ENCODE data around the gene SMIM36. TPM values are rescaled to one million over a fixed set of nuclear protein-coding genes. Genes with fewer than 3 reads are reported as not detected.

Gene SMIM36
- total RNA-seq, 2 experiments from 2014 or later, result not detected

GRCh38 chr17:55421179-55421934 is 89.9 kb downstream of the SMIM36 start, which contains the start of gene MMD:
Gene MMD (minus strand): TSS chr17:55421835. CDS start chr17:55421695, 140 bp downstream.
- peak within 1 kb of the TSS; percentile 86 for H3K27ac ChIP-seq (ENCODE audit: low read depth, low read length, poor library complexity, severe bottlenecking)
- intact Hi-C loops (cut with micrococcal nuclease; ENCODE audit: unreplicated experiment), result loop anchor here (2.0 to 10.0 kb wide), 5 partner anchors 15 to 1411 kb away; partner anchors contain the start of genes C17orf67 and DGKE
- H3K9me3 ChIP-seq (ENCODE audit: low read length), result no peaks in the 10 kb centered on the region
- peak; percentile 17 for DNase-seq (ENCODE audit: low spot score)
- peaks cover 22% of the 10 kb centered on the region for H4K20me1 ChIP-seq (ENCODE audit: insufficient read depth, low read length)
- H3K9me2 ChIP-seq (ENCODE audit: insufficient read depth, low read length), result no peaks in the 10 kb centered on the region
- H3K4me1 ChIP-seq (ENCODE audit: insufficient read depth, low read length, poor library complexity, severe bottlenecking), result peaks cover 83% of the 10 kb centered on the region
- peaks cover 34% of the 10 kb centered on the region for H3K36me3 ChIP-seq (ENCODE audit: insufficient read depth, low read length)
- POLR2A ChIA-PET, result interaction anchor here (0.9 to 1.1 kb wide), 2 partner anchors 43 to 45 kb away, joined by 4 read pairs; no protein-coding TSS in a partner anchor
- H3K79me2 ChIP-seq (ENCODE audit: insufficient read depth, low read depth, low read length), result peaks cover 53% of the 10 kb centered on the region
- H2AFZ ChIP-seq (ENCODE audit: low read length), result peak within 1 kb of the TSS; percentile 14; the same call in 1 of the 2 replicates
- peak within 1 kb of the TSS; percentile 94 for H3K4me2 ChIP-seq (ENCODE audit: low read length)
- H3K4me3 ChIP-seq (ENCODE audit: low read depth, low read length, poor library complexity, severe bottlenecking), result peak within 1 kb of the TSS; percentile 99
- BruUV-seq (replicated peaks), result no TSS peak
- TF ChIP-seq EZH2phosphoT487 (IDR thresholded peaks at IDR 0.05; ENCODE audit: borderline replicate concordance, low read depth, low read length), result no peak
- TF ChIP-seq, protein P1, sequence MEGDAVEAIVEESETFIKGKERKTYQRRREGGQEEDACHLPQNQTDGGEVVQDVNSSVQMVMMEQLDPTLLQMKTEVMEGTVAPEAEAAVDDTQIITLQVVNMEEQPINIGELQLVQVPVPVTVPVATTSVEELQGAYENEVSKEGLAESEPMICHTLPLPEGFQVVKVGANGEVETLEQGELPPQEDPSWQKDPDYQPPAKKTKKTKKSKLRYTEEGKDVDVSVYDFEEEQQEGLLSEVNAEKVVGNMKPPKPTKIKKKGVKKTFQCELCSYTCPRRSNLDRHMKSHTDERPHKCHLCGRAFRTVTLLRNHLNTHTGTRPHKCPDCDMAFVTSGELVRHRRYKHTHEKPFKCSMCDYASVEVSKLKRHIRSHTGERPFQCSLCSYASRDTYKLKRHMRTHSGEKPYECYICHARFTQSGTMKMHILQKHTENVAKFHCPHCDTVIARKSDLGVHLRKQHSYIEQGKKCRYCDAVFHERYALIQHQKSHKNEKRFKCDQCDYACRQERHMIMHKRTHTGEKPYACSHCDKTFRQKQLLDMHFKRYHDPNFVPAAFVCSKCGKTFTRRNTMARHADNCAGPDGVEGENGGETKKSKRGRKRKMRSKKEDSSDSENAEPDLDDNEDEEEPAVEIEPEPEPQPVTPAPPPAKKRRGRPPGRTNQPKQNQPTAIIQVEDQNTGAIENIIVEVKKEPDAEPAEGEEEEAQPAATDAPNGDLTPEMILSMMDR (conservative IDR thresholded peaks at IDR 0.05; ENCODE audit: low read length), result no peak
- CTCF ChIA-PET (ENCODE audit: unreplicated experiment), result no interaction called here

DNA sequence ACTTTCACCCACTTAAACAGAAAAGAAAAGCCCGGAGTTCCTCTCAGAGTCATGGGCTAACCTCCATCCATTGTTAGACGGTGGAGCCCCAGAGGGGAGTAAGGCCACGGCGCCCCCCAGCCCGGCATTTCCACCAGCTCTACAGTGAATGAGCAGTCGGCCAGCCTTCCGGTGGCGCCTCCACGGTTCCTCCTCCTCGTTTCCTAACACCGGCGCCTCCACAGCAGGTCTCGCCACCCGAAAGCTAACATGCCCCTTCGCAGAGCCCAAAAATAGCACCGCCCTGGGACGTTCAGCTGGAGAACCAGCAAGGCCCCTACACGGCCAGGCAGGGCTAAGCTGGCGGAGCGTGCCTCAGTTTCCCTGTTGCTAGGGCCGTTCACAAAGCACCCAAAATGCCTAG is 90.5 kb downstream of the SMIM36 start:
- DNase-seq (ENCODE audit: low spot score), result peak; percentile 66
- intact Hi-C loops (cut with micrococcal nuclease; ENCODE audit: unreplicated experiment), result loop anchor here (1.0 to 10.0 kb wide), 6 partner anchors 16 to 1412 kb away; partner anchors contain the start of genes C17orf67 and DGKE
- POLR2A ChIA-PET, result interaction anchor here (1.1 kb wide), 1 partner anchor 43 kb away, joined by 4 read pairs; no protein-coding TSS in a partner anchor
- no peaks in the 10 kb centered on the region for H3K9me3 ChIP-seq (ENCODE audit: low read length)
- peak overlapping the region; percentile 94 for H3K4me2 ChIP-seq (ENCODE audit: low read length)
- H3K36me3 ChIP-seq (ENCODE audit: insufficient read depth, low read length), result peaks cover 40% of the 10 kb centered on the region
- BruUV-seq (replicated peaks), result no TSS peak
- H3K4me3 ChIP-seq (ENCODE audit: low read depth, low read length, poor library complexity, severe bottlenecking), result peak overlapping the region; percentile 99
- peak overlapping the region; percentile 86 for H3K27ac ChIP-seq (ENCODE audit: low read depth, low read length, poor library complexity, severe bottlenecking)
- H3K9me2 ChIP-seq (ENCODE audit: insufficient read depth, low read length), result no peaks in the 10 kb centered on the region
- peak overlapping the region; percentile 14; the same call in 1 of the 2 replicates for H2AFZ ChIP-seq (ENCODE audit: low read length)
- peaks cover 22% of the 10 kb centered on the region for H4K20me1 ChIP-seq (ENCODE audit: insufficient read depth, low read length)
- peaks cover 77% of the 10 kb centered on the region for H3K4me1 ChIP-seq (ENCODE audit: insufficient read depth, low read length, poor library complexity, severe bottlenecking)
- H3K79me2 ChIP-seq (ENCODE audit: insufficient read depth, low read depth, low read length), result peaks cover 59% of the 10 kb centered on the region
- TF ChIP-seq, protein P1 (conservative IDR thresholded peaks at IDR 0.05; ENCODE audit: low read length), result peak; percentile 38
- TF ChIP-seq EZH2phosphoT487 (IDR thresholded peaks at IDR 0.05; ENCODE audit: borderline replicate concordance, low read depth, low read length), result no peak
- CTCF ChIA-PET (ENCODE audit: unreplicated experiment), result no interaction called here
